ENCODE data around the gene RHBDL1. TPM values are rescaled to one million over a fixed set of nuclear protein-coding genes. Genes with fewer than 3 reads are reported as not detected.

Gene RHBDL1
- total and polyA plus RNA-seq, 10 of the 15 experiments (the other 5 are each of a cell fraction or from before 2014, with no cell fraction given), result 0.04 to 1.3 (median 0.65) TPM; not detected in 5

DNA sequence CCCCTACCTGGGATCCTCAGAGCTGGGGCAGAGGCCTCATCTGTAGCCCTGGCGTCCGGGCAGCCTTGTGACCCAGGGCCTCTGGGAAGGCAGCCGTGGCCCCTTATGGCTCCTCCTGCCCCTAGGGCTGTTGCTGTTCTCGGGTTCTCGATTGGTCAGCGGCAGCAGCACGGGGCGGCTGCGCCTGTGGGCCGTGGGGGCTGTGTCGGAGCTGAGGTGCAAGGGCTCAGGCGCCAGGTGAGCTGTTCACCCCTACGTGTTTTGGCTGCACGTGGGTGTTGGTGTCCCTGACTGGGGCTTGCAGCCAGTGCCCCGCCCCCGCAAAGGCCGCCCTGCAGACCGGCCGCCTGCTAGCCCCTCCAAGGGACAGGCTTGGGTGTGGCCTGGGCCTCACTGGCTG is 13.4 kb upstream of the RHBDL1 start:
- TF ChIP-seq TCF12 (IDR thresholded peaks at IDR 0.05; ENCODE audit: low read depth, low read length) (no peak), BCL11A (IDR thresholded peaks at IDR 0.05; ENCODE audit: low read depth, low read length) (no peak), MEF2B (IDR thresholded peaks at IDR 0.05; ENCODE audit: partially characterized antibody, poor library complexity, severe bottlenecking) (no peak), HCFC1 (IDR thresholded peaks at IDR 0.05; ENCODE audit: low read length) (no peak), SMAD5 (IDR thresholded peaks at IDR 0.05; ENCODE audit: low read depth) (no peak), MTA2 (IDR thresholded peaks at IDR 0.05; ENCODE audit: low read depth) (no peak), GABPA (IDR thresholded peaks at IDR 0.05; ENCODE audit: low read depth) (no peak), FOXM1 (IDR thresholded peaks at IDR 0.05; ENCODE audit: low read depth, low read length) (no peak), KLF5 (IDR thresholded peaks at IDR 0.05; ENCODE audit: partially characterized antibody) (no peak), SREBF2 (IDR thresholded peaks at IDR 0.05; ENCODE audit: low read length) (no peak), CHD1 (IDR thresholded peaks at IDR 0.05; ENCODE audit: low read depth, low read length) (no peak), MYB (IDR thresholded peaks at IDR 0.05; ENCODE audit: borderline replicate concordance, low read depth, low read length) (no peak)
- TF ChIP-seq, protein P1, sequence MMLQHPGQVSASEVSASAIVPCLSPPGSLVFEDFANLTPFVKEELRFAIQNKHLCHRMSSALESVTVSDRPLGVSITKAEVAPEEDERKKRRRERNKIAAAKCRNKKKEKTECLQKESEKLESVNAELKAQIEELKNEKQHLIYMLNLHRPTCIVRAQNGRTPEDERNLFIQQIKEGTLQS (IDR thresholded peaks at IDR 0.05; ENCODE audit: borderline replicate concordance, extremely low read depth, low read depth, low read length), result no peak
- TF ChIP-seq, protein P2, sequence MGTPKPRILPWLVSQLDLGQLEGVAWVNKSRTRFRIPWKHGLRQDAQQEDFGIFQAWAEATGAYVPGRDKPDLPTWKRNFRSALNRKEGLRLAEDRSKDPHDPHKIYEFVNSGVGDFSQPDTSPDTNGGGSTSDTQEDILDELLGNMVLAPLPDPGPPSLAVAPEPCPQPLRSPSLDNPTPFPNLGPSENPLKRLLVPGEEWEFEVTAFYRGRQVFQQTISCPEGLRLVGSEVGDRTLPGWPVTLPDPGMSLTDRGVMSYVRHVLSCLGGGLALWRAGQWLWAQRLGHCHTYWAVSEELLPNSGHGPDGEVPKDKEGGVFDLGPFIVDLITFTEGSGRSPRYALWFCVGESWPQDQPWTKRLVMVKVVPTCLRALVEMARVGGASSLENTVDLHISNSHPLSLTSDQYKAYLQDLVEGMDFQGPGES (IDR thresholded peaks at IDR 0.05), result no peak
- TF ChIP-seq, protein P3, sequence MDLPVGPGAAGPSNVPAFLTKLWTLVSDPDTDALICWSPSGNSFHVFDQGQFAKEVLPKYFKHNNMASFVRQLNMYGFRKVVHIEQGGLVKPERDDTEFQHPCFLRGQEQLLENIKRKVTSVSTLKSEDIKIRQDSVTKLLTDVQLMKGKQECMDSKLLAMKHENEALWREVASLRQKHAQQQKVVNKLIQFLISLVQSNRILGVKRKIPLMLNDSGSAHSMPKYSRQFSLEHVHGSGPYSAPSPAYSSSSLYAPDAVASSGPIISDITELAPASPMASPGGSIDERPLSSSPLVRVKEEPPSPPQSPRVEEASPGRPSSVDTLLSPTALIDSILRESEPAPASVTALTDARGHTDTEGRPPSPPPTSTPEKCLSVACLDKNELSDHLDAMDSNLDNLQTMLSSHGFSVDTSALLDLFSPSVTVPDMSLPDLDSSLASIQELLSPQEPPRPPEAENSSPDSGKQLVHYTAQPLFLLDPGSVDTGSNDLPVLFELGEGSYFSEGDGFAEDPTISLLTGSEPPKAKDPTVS (IDR thresholded peaks at IDR 0.05; ENCODE audit: low read depth, low read length), result no peak
- TF ChIP-seq, protein P4, sequence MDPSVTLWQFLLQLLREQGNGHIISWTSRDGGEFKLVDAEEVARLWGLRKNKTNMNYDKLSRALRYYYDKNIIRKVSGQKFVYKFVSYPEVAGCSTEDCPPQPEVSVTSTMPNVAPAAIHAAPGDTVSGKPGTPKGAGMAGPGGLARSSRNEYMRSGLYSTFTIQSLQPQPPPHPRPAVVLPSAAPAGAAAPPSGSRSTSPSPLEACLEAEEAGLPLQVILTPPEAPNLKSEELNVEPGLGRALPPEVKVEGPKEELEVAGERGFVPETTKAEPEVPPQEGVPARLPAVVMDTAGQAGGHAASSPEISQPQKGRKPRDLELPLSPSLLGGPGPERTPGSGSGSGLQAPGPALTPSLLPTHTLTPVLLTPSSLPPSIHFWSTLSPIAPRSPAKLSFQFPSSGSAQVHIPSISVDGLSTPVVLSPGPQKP (IDR thresholded peaks at IDR 0.05; ENCODE audit: low read depth, low read length), result no peak
- intact Hi-C loops (cut with micrococcal nuclease; ENCODE audit: unreplicated experiment), result loop anchor here (10.0 kb wide), 1 partner anchor 267 kb away; the partner anchor contains the start of gene NME4
- Histone ChIP-seq H3K4me2 (ENCODE audit: control insufficient read depth, insufficient read depth) (no peak overlapping the region), H3K79me2 (ENCODE audit: control insufficient read depth, insufficient read depth, low read length) (no peaks in the 10 kb centered on the region), H3K9ac (ENCODE audit: control insufficient read depth, insufficient read depth, low read length) (no peak overlapping the region), H3K4me1 (ENCODE audit: control insufficient read depth, insufficient read depth, low read length) (peaks cover 3% of the 10 kb centered on the region; the same call in 1 of the 2 replicates), H3K27me3 (replicated peaks in 1 of 2; ENCODE audit: control insufficient read depth in 2 of 2, insufficient read depth in 2 of 2, low read length in 1 of 2) (no peaks in the 10 kb centered on the region), H3K36me3 (ENCODE audit: control insufficient read depth in 2 of 2, insufficient read depth in 2 of 2, low read length in 1 of 2) (no peaks in the 10 kb centered on the region; a peak in 2 of 4 replicates), H2AFZ (ENCODE audit: control insufficient read depth, low read depth, low read length) (no peak overlapping the region), H3K4me3 (no peak overlapping the region), H3K27ac (ENCODE audit: control insufficient read depth, insufficient read depth) (no peak overlapping the region), H3K9me3 (replicated peaks; ENCODE audit: control insufficient read depth, insufficient read depth, low read length) (no peaks in the 10 kb centered on the region), H4K20me1 (ENCODE audit: control insufficient read depth, insufficient read depth) (no peaks in the 10 kb centered on the region)
- WGBS (ENCODE audit: insufficient coverage, insufficient replicate concordance, low lambda C conversion rate, missing lambda C conversion rate), result 96% methylated on average over 19 of the region's 19 CpGs
- BruUV-seq (replicated peaks), result no TSS peak
- DNase-seq (ENCODE audit: low read depth, low spot score) (no peak), ATAC-seq (no peak), FAIRE-seq (no peak)
- POLR2A ChIA-PET, result interaction anchor here (1.4 kb wide), 1 partner anchor 19 kb away, joined by 3 read pairs; no protein-coding TSS in a partner anchor
- in situ Hi-C loops (cut with MboI), result loop anchor here (10.0 kb wide), 1 partner anchor 267 kb away; the partner anchor contains the start of gene NME4
- RAD21 ChIA-PET (ENCODE audit: unreplicated experiment), result no interaction called here
- CTCF ChIA-PET, result interaction anchor here (0.7 to 2.0 kb wide), 2 partner anchors 10 to 14 kb away, joined by 3 to 7 read pairs; no protein-coding TSS in a partner anchor
- SMC1A ChIA-PET (ENCODE audit: uncharacterized antibody, unreplicated experiment), result no interaction called here
